Measurements from ENCODE around the gene FRS3. TPM values are rescaled to one million over a fixed set of nuclear protein-coding genes. Genes with fewer than 3 reads are reported as not detected.

The FRS3 gene
- total RNA-seq, 1 donor from 2014 or later: 7.6 TPM

- H3K27me3 Mint-ChIP-seq: peaks cover 15% of the 10 kb centered on the region
- no peaks in the 10 kb centered on the region for H3K9me3 Mint-ChIP-seq (ENCODE audit: low read depth)
- H3K36me3 Mint-ChIP-seq (ENCODE audit: insufficient read depth): no peaks in the 10 kb centered on the region
- no peaks in the 10 kb centered on the region for H3K4me1 Mint-ChIP-seq (ENCODE audit: low read depth)
- TF ChIP-seq CTCF (IDR thresholded peaks at IDR 0.05; ENCODE audit: unreplicated experiment): no peak
- DNase-seq (ENCODE audit: low spot score, unreplicated experiment): no peak
- H3K4me3 Mint-ChIP-seq (ENCODE audit: low read depth): no peak overlapping the region
- no peak overlapping the region for H3K27ac Mint-ChIP-seq
Measured at GRCh38 chr6:41758641-41759035, 21.1 kb downstream of the FRS3 start.

DNA sequence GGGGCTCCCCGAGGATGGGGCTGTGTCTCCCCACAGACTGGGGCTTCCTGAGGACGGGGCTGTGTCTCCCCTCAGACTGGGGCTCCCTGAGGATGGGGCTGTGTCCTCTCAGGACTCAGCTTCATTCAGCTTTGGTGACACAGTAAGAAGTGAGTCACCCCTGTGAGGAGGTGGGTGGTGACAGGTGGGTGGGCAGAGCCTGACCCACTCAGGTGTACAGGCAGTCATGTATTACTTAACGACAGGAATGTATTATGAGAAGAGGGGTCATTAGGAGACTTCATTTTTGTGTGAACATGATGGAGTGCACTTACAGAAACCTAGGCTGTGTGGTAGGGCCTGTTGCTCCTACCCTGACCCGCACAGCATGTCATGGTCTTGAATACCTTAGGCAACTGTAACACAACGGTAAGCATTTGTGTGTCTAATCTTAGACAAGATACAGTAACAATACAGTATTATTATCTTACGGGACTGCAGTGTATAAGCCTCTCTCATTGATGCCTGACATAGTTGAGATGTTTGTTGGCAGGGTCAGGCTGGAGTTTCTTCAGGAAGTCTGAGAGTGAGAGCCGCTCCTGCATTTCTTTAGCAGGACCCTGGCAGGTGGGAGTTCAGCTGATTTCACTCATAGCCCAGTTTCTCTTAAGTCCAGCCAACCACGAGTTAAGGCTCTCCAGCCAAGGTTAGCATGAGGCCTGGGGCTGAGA lies 21.6 kb downstream of the FRS3 start:
- Mint-ChIP-seq H3K9me3 (ENCODE audit: low read depth) (no peaks in the 10 kb centered on the region), H3K27ac (no peak overlapping the region), H3K4me3 (ENCODE audit: low read depth) (no peak overlapping the region), H3K36me3 (ENCODE audit: insufficient read depth) (no peaks in the 10 kb centered on the region), H3K27me3 (peaks cover 17% of the 10 kb centered on the region), H3K4me1 (ENCODE audit: low read depth) (no peaks in the 10 kb centered on the region)
- no peak for DNase-seq (ENCODE audit: low spot score, unreplicated experiment)
- no peak for TF ChIP-seq CTCF (IDR thresholded peaks at IDR 0.05; ENCODE audit: unreplicated experiment)

- no peak for TF ChIP-seq CTCF (IDR thresholded peaks at IDR 0.05; ENCODE audit: unreplicated experiment)
Measured at GRCh38 chr6:41757271-41757670, 22.4 kb downstream of the FRS3 start.

GRCh38 chr6:41756354-41756753 lies 23.3 kb downstream of the FRS3 start:
- Mint-ChIP-seq H3K4me3 (ENCODE audit: low read depth) (no peak overlapping the region), H3K27me3 (peaks cover 16% of the 10 kb centered on the region), H3K27ac (no peak overlapping the region), H3K36me3 (ENCODE audit: insufficient read depth) (no peaks in the 10 kb centered on the region), H3K4me1 (ENCODE audit: low read depth) (no peaks in the 10 kb centered on the region), H3K9me3 (ENCODE audit: low read depth) (no peaks in the 10 kb centered on the region)
- no peak for DNase-seq (ENCODE audit: low spot score, unreplicated experiment)
- TF ChIP-seq CTCF (IDR thresholded peaks at IDR 0.05; ENCODE audit: unreplicated experiment): no peak

More at GRCh38 chr6:41757271-41757670, 22.4 kb downstream of the FRS3 start:
- Mint-ChIP-seq H3K27me3 (peaks cover 18% of the 10 kb centered on the region), H3K9me3 (ENCODE audit: low read depth) (no peaks in the 10 kb centered on the region), H3K4me3 (ENCODE audit: low read depth) (no peak overlapping the region), H3K27ac (no peak overlapping the region), H3K36me3 (ENCODE audit: insufficient read depth) (no peaks in the 10 kb centered on the region), H3K4me1 (ENCODE audit: low read depth) (no peaks in the 10 kb centered on the region)
- no peak for DNase-seq (ENCODE audit: low spot score, unreplicated experiment)

DNA sequence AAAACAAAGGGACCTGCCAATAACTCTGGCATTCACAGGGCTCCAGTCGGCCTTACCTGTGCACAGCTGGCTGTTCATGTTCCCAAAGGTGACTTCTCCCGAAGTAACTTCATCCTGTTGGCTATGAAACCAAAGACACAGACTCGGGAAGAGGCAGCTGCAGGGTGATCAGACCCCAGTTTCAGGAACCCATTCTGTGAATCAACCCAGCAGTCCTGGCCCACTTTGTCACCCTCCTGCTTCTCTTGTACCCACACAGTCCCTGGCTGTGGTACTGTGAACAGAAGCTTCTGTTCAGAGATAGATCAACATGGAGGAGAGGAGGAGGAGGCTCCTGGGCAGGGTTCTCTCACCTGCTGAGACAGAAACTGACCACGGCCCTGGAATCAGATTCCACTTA lies 23.8 kb downstream of the FRS3 start:
- Mint-ChIP-seq H3K4me1 (ENCODE audit: low read depth) (no peaks in the 10 kb centered on the region), H3K4me3 (ENCODE audit: low read depth) (no peak overlapping the region), H3K27me3 (peaks cover 14% of the 10 kb centered on the region), H3K27ac (no peak overlapping the region), H3K9me3 (ENCODE audit: low read depth) (no peaks in the 10 kb centered on the region), H3K36me3 (ENCODE audit: insufficient read depth) (no peaks in the 10 kb centered on the region)
- no peak for DNase-seq (ENCODE audit: low spot score, unreplicated experiment)
- no peak for TF ChIP-seq CTCF (IDR thresholded peaks at IDR 0.05; ENCODE audit: unreplicated experiment)
